Measurements from ENCODE around the gene SLC25A11.
"Not testable (repeated sequence)": the region's sequence is repeated elsewhere in the genome, so short reads cannot be mapped to it uniquely, and the experiment has no call there.

The SLC25A11 gene

DNA sequence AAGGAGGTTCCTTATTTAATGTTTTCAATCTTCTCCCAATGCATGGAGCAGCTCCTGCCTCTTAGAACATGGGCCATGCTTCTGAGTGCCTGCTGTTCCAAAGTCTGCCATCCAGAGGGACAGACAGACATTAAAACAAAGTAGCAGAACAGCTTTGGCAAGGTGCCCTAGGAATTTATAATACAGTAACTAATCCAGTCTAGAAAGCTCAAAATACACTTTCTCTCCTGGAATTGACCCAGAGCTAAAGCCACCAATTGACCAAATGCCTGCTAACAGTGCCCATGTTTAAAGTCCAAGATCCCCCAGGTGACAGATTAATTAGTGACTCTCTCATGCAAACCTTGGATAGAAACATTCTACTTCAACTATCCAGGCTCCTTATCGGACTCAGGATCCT lies 25.9 kb downstream of the SLC25A11 start:
- DNase-seq = no peak

DNA sequence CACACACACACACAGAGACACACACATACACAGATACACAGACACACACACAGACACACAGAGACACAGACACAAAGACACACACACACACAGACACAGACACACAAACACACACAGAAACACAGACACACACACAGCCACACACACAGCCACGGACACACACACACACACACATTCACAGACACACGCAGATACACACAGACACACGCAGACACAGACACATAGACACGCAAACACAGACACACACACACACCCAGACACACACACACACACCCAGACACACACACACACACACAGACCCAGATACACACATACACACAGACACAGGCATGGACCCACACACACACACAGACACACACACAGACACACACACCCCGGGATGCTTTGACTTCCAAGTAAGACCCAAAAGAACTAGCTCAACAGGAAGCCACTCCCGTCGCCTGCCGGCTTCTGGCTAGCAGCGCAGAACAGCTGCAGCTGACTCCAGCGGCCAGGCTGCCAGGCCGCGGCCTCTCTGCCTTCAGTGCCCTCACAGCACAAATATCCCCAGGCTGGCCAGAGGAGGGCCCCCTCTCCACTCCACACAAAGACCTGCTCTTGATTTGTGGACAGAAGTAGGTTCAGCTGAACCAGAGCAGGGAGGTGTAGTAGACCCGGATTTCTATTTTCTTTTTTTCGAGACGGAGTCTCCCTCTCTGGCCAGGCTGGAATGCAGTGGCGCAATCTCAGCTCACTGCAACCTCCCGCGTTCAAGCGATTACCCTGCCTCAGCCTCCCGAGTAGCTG lies 30.9 kb downstream of the SLC25A11 start:
- peak; percentile 84 for DNase-seq

DNA sequence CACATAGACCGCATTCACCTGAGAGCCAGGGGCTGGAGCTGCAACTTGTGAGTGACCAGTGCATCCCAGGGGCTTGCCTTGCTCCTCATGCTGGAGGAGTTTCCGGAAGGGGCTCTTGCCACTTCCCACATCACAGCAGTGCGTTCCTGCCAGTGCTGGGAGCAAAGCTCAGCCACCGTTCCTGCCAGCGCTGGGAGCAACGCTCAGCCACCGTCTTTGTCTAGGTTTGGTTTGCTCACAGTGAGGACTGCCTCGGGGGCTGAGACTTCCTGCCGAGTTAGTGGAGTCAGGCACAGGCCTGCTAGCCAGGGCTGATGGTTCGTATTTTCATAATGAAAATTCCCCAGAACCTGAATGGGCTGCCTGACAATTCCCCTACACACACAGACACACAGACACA lies 31.5 kb downstream of the SLC25A11 start:
- no peak for DNase-seq

DNA sequence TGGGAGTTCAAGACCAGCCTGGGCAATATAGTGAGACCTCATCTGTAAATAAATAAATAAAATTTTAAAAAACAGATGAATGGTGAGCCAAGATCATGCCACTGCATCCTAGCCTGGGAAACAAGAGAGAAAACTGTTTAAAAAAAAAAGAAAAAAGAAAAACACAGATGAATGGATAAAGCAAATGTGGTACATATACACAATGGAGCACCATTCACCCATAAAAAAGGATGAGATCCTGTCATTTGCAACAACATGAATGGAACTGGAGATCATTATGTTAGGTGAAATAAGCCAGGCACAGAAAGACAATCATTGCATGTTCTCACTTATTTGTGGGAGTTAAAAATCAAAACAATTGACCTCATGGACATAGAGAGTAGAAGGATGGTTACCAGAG lies 33.2 kb downstream of the SLC25A11 start:
- DNase-seq = not testable (repeated sequence)

GRCh38 chr17:4903051-4903818 lies 36.6 kb downstream of the SLC25A11 start, which contains the start of gene CHRNE:
Gene CHRNE (minus strand): TSS chr17:4903098. CDS start chr17:4903063, 35 bp downstream.
- peak; percentile 84 for DNase-seq

DNA sequence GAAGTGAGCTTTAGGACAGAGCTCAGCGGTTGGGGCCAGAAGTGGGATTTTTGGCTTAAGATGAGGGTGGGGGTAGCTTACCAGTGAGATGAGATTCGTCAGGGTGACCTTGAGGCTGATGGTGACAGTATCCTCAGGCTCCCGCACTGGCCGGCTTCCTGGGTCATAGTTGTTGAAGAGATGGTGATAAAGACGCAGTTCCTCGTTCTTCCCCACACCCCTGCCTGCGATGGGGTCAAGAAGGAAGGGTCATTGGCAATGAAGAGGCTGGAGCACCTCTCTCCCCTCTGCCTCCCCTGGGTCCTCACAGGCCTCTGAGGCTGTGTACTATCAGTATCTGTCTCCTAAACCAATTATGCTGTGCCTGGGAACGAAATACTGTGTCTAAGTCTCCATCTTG lies 37.3 kb downstream of the SLC25A11 start:
- no peak for DNase-seq

DNA sequence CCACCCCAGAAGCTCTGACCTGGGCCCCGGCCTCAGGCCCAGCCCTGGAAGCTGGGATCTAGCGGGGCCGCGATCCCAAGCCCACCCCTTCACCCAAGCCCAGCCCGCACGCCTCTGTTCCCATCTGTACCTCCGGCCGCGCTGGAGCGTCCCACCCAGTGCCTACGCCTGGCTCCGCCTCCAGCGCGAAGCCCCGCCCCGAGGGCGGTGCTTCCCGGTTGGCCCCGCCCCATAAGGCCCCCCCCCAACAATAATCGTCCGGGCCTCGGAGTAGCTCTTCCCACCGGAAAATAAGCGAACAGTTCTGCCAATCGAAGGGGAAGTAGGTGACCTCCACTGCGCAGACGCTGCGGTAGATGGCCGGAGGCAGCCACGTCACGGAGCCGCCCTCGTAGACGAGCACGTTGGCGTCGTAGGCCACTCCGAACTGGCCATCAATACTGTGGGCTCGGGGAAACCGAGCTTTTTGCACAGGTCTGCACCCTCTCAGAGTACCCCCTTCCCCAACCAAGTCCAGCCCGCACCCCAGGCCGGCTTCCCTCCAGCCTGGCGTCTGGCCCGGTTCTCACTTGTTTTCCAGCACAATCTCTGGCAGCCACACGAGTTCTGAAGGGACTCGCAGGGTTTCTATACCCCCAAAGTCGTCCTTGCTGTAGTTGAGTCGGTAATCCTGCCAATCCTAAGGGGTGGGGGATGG lies 38.0 kb downstream of the SLC25A11 start:
- peak; percentile 43 for DNase-seq

- DNase-seq = peak; percentile 26
Observed at GRCh38 chr17:4901108-4901647, 38.7 kb downstream of the SLC25A11 start.

GRCh38 chr17:4900231-4901107 lies 39.4 kb downstream of the SLC25A11 start:
- DNase-seq = peak; percentile 81

DNA sequence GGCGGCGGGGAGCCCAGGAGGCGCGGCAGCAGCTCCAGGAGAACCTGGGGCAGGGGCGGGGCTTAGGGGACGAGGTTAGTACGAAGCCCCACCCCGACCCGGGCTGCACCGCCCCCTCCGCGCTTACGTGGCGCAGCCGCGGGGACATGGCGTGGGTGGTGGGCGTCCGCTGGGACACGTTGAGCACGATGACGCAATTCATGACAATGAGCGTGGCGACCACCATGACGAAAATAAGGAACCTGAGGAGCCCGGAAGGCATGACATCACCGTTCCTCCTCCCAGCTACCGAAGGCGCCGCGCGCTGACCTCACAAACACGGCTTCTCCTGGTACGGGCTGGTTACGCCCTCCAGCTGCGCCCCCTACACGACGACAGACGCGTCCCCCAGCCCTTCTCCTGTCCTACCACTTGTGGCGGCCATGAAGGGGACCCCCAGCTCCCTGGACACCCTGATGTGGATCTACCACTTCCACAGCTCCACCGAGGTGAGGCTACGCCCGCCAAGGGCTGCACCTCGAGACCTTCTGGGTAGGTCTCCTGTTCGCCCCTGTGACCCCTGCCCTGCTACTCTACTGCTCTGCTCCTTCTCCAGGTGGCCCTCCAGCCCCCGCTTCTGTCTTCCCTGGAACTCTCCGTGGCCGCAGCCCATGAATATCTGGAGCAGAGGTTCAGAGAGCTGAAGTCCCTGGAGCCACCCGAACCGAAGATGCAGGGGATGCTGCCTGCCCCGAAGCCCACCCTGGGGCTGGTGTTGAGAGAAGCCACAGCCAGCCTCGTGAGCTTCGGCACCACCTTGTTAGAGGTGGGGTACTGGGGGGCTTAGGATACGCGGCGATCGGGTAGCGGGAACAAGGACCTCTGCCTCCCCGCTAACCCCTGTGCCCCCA lies 40.3 kb downstream of the SLC25A11 start, which contains the start of gene C17orf107:
C17orf107 (plus strand) TSS at position 196 of the 890 bp plus-strand sequence; CDS start at position 423, 227 bp downstream.
- DNase-seq = peak; percentile 94

DNA sequence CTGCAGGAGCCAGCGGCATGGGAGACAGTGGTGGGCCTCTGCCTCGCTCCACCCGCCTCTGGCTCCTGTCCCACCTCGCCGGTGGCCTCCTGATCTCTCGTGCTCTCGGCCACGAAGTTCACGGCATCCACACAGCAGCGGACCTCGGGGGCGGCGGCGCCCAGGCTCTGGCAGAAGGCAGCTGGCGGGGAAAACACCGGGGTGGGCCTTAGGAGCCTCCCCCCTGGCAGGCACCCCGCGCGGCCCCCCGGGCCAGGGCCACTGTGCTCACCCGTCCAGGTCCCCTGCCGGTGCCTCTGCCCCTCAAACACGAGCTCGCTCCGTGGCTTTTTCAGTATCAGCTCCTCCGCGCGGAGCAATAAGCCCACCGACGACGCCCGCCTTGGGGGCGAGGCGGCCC lies 40.9 kb downstream of the SLC25A11 start:
- no peak for DNase-seq

- DNase-seq = no peak
Observed at GRCh38 chr17:4898351-4898750, 41.5 kb downstream of the SLC25A11 start.

- DNase-seq = no peak
Observed at GRCh38 chr17:4897785-4898184, 42.1 kb downstream of the SLC25A11 start.

DNA sequence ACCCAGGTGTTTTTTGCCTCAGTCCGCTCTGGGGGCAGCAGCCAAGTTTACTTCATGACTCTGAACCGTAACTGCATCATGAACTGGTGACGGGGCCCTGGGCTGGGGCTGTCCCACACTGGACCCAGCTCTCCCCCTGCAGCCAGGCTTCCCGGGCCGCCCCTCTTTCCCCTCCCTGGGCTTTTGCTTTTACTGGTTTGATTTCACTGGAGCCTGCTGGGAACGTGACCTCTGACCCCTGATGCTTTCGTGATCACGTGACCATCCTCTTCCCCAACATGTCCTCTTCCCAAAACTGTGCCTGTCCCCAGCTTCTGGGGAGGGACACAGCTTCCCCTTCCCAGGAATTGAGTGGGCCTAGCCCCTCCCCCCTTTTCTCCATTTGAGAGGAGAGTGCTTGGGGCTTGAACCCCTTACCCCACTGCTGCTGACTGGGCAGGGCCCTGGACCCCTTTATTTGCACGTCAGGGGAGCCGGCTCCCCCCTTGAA lies 42.6 kb downstream of the SLC25A11 start:
- DNase-seq = no peak

- DNase-seq = no peak
Observed at GRCh38 chr17:4896332-4897197, 43.3 kb downstream of the SLC25A11 start.

DNA sequence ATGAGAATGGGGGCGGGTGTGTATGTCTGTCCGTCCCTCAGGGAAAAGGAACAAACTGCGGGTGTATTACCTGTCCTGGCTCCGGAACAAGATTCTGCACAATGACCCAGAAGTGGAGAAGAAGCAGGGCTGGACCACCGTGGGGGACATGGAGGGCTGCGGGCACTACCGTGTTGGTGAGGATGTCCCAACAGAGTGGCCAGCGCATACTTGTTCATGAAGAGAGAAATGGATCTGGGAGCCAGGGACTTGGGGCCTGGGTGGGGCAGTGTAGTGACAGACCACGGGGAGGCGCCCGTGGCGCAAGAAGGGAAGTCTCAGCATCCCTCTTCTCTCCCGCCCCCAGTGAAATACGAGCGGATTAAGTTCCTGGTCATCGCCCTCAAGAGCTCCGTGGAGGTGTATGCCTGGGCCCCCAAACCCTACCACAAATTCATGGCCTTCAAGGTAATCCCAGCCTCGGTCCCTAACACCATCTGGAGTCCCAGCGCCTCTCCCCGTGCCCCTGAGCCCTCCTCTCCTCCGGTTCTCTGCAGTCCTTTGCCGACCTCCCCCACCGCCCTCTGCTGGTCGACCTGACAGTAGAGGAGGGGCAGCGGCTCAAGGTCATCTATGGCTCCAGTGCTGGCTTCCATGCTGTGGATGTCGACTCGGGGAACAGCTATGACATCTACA lies 44.1 kb downstream of the SLC25A11 start:
- DNase-seq = no peak

DNA sequence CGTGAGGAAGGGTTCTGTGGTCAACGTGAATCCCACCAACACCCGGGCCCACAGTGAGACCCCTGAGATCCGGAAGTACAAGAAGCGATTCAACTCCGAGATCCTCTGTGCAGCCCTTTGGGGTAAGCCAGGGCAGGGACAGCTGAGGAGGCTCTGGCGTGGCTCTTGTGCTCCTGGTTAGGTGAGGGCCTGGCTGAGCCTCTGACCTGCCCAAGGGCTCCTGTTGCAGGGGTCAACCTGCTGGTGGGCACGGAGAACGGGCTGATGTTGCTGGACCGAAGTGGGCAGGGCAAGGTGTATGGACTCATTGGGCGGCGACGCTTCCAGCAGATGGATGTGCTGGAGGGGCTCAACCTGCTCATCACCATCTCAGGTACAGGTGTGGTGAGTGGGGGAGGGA lies 44.7 kb downstream of the SLC25A11 start:
- no peak for DNase-seq

GRCh38 chr17:4893721-4894560 lies 45.9 kb downstream of the SLC25A11 start:
- no peak for DNase-seq
